SK-N-SH (cell line): ENCODE data around the gene TCF25. TPM values are rescaled to one million over a fixed set of nuclear protein-coding genes. Genes with fewer than 3 reads are reported as not detected.
A peak's percentile ranks its signal among the peaks of the same experiment; 100 is the strongest.

ENCODE experiments used
- CTCF ChIA-PET: fragments of 300-600, 350-600 bp; formaldehyde crosslinking; extraction: SDS; loops from one replicate; lab custom pipeline; 2021; lab: Yijun Ruan, JAX
- POLR2A ChIA-PET: fragments of 350-600 bp; sonication (Branson Sonifier 250); formaldehyde crosslinking; extraction: SDS; loops from one replicate; lab custom pipeline; 2020; ENCODE audit warnings: antibody characterized with exemption, inconsistent platforms; lab: Yijun Ruan, JAX
- DNase-seq: peaks from one replicate; pipeline ENCODE4 v3.0.0; 2012
- H2AFZ ChIP-seq: fragments of 200-600 bp; sonication (generic); 2 replicates; pipeline ENCODE4 v1.8.1; 2016; ENCODE audit warnings: antibody characterized with exemption, mild to moderate bottlenecking, low read depth
- H3F3A ChIP-seq: fragments of 200-600 bp; sonication (generic); replicated peaks from 2 replicates; pipeline ENCODE3; 2016; ENCODE audit warnings: antibody characterized with exemption, mild to moderate bottlenecking; ENCODE audit not compliant: insufficient read depth
- H3K27ac ChIP-seq, 2 experiments: fragments of 200-500 bp in 1 of 2; fragments of 200-600 bp in 1 of 2; sonication (Bioruptor generic) in 1 of 2; sonication (generic), shearing (Covaris generic) in 1 of 2; 2 replicates each; pipeline versions ENCODE4 v1.5.1 to v1.6.1; 2014 to 2016; ENCODE audit warnings: low read depth in 2 of 2, inconsistent platforms in 1 of 2, low read length in 1 of 2, mild to moderate bottlenecking in 1 of 2, mixed read lengths in 1 of 2
- H3K27me3 ChIP-seq: fragments of 200-600 bp; sonication (generic), shearing (Covaris generic); 2 replicates; pipeline ENCODE4 v1.6.1; 2016; ENCODE audit warnings: mixed run types; ENCODE audit not compliant: insufficient read depth
- H3K36me3 ChIP-seq, 2 experiments: fragments of 200-500 bp in 1 of 2; fragments of 200-600 bp in 1 of 2; sonication (Bioruptor generic) in 1 of 2; sonication (generic) in 1 of 2; replicated peaks in 1 of 2; 2 replicates each; pipeline versions ENCODE3 to v1.5.1; 2014 to 2016; ENCODE audit warnings: low read length in 1 of 2, mild to moderate bottlenecking in 1 of 2; ENCODE audit not compliant: insufficient read depth in 2 of 2, control insufficient read depth in 1 of 2
- H3K4me1 ChIP-seq, 2 experiments: fragments of 200-500 bp in 1 of 2; fragments of 200-600 bp in 1 of 2; sonication (Bioruptor generic) in 1 of 2; sonication (generic), shearing (Covaris generic) in 1 of 2; 2 replicates each; pipeline versions ENCODE4 v1.5.1 to v1.6.1; 2014 to 2016; ENCODE audit warnings: low read depth in 1 of 2, low read length in 1 of 2, mixed run types in 1 of 2; ENCODE audit not compliant: insufficient read depth in 2 of 2, control insufficient read depth in 1 of 2
- H3K4me2 ChIP-seq: fragments of 200-600 bp; sonication (generic), shearing (Covaris generic); 2 replicates; pipeline ENCODE4 v1.6.1; 2017; ENCODE audit warnings: mixed run types
- H3K4me3 ChIP-seq, 2 experiments: fragments of 200-500 bp in 1 of 2; fragments of 200-600 bp in 1 of 2; sonication (Bioruptor generic) in 1 of 2; sonication (generic), shearing (Covaris generic) in 1 of 2; 2 replicates each; pipeline versions ENCODE4 v1.5.1 to v1.8.1; 2014 to 2016; ENCODE audit warnings: low read depth in 2 of 2, inconsistent platforms in 1 of 2, low read length in 1 of 2, mild to moderate bottlenecking in 1 of 2, mixed read lengths in 1 of 2, moderate library complexity in 1 of 2
- H3K79me2 ChIP-seq: fragments of 200-600 bp; sonication (generic); 2 replicates; pipeline ENCODE4 v1.8.1; 2017; ENCODE audit warnings: mild to moderate bottlenecking; ENCODE audit not compliant: insufficient read depth
- H3K9ac ChIP-seq: fragments of 200-600 bp; sonication (generic); 2 replicates; pipeline ENCODE4 v1.6.1; 2017; ENCODE audit warnings: mixed run types
- H3K9me2 ChIP-seq: fragments of 200-600 bp; sonication (generic); 2 replicates; pipeline ENCODE4 v1.6.1; 2017; ENCODE audit warnings: mixed run types
- H3K9me3 ChIP-seq: fragments of 200-600 bp; sonication (generic); 2 replicates; pipeline ENCODE4 v1.6.1; 2017; ENCODE audit warnings: mixed run types, mild to moderate bottlenecking, moderate library complexity
- H4K20me1 ChIP-seq: fragments of 200-600 bp; sonication (generic); 2 replicates; pipeline ENCODE4 v1.6.1; 2017; ENCODE audit warnings: mild to moderate bottlenecking, mixed run types; ENCODE audit not compliant: insufficient read depth
- FOXJ3 ChIP-seq: sonication (generic); formaldehyde crosslinking; IDR thresholded peaks from 2 replicates; pipeline ENCODE4 v1.5.1; 2020; ENCODE audit warnings: mild to moderate bottlenecking, missing genetic modification reagents
- FOXM1 ChIP-seq: IDR thresholded peaks from 2 replicates; pipeline ENCODE4 v1.4.0; 2012; ENCODE audit warnings: low read depth, mild to moderate bottlenecking
- MEF2A ChIP-seq: IDR thresholded peaks from 2 replicates; pipeline ENCODE4 v1.4.0; 2012; ENCODE audit warnings: low read depth, borderline replicate concordance
- MXI1 ChIP-seq: IDR thresholded peaks from 2 replicates; pipeline ENCODE4 v1.6.1; 2012; ENCODE audit warnings: mild to moderate bottlenecking, low read depth, low read length, improper control_type of control experiment
- NFIC ChIP-seq: IDR thresholded peaks from 2 replicates; pipeline ENCODE4 v1.4.0; 2012; ENCODE audit warnings: borderline replicate concordance
- NRF1 ChIP-seq: IDR thresholded peaks from 2 replicates; pipeline ENCODE4 v1.6.1; 2012; ENCODE audit warnings: low read depth, mild to moderate bottlenecking, low read length
- POLR2AphosphoS5 ChIP-seq: IDR thresholded peaks from 2 replicates; pipeline ENCODE4 v1.6.1; 2012; ENCODE audit warnings: low read depth, low read length
- SMC3 ChIP-seq: IDR thresholded peaks from 2 replicates; pipeline ENCODE4 v1.6.1; 2012; ENCODE audit warnings: low read depth, low read length, improper control_type of control experiment
- TAF1 ChIP-seq: IDR thresholded peaks from 2 replicates; pipeline ENCODE4 v1.6.1; 2012; ENCODE audit warnings: low read depth, mild to moderate bottlenecking, low read length, moderate library complexity, borderline replicate concordance
- TCF12 ChIP-seq: IDR thresholded peaks from 2 replicates; pipeline ENCODE4 v1.4.0; 2012
- TEAD4 ChIP-seq: IDR thresholded peaks from 2 replicates; pipeline ENCODE4 v1.4.0; 2012; ENCODE audit warnings: mild to moderate bottlenecking, borderline replicate concordance; ENCODE audit not compliant: insufficient read depth
- ZBTB33 ChIP-seq: IDR thresholded peaks from 2 replicates; pipeline ENCODE4 v1.4.0; 2012; ENCODE audit warnings: low read depth, borderline replicate concordance
- whole genome bisulfite sequencing: methylation state at CpG from one replicate; pipeline ENCODE4 v1.1.6; 2017; ENCODE audit warnings: low lambda C conversion rate; 5-methylcytosine and 5-hydroxymethylcytosine counted together
- polyA plus RNA-seq, 3 experiments: library from polyadenylated mRNA; depleted of rRNA; stranded (reverse); fragments of >200 nt; gene quantifications; 2 replicates each; pipeline ENCODE4 v1.2.3, GENCODE V29; 2012
- TF ChIP-seq, protein P1 (sequence below): fragments of 150-350 bp; IDR thresholded peaks from 2 replicates; pipeline ENCODE4 v1.6.1; 2017; ENCODE audit warnings: antibody characterized with exemption, low read length, low read depth, borderline replicate concordance
- TF ChIP-seq, protein P2 (sequence below): IDR thresholded peaks from 2 replicates; pipeline ENCODE4 v1.6.1; 2012; ENCODE audit warnings: mild to moderate bottlenecking, low read depth, low read length, moderate library complexity
- TF ChIP-seq, protein P3 (sequence below): fragments of 150-350 bp; IDR thresholded peaks from 2 replicates; pipeline ENCODE4 v1.6.1; 2016; ENCODE audit warnings: mild to moderate bottlenecking, low read depth, low read length

Gene TCF25
- polyA plus RNA-seq, 1 of the 3 experiments (the other 2 are of a cell fraction), result 208 TPM

DNA sequence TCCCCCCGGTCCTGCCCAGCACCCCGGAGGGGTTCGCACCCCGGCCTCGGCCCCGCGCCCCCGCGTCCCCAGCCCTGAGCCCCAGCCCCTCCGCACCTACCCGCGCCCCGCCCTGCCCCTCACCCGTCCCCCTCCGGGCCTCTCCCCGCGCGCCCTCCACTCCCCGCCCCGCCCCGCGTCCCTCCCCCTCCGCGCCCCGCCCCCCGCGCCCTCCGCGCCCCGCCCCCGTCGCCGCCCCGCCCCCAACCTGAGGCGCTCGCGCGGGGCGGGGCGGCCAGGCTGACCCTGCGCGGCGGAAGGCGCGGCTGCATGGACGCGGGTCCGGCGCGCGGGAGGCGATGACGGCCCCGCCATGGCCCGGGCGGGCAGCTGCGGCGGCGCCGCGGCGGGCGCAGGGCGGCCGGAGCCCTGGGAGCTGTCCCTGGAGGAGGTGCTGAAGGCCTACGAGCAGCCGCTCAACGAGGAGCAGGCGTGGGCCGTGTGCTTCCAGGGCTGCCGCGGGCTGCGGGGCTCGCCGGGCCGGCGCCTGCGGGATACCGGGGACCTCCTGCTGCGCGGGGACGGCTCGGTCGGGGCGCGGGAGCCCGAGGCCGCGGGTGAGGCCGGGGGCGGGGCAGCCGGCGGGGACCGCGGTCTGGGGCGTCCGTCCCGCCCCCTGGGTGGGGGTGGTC lies 45.1 kb upstream of the TCF25 start, which contains the start of gene SPIRE2:
TSS of gene SPIRE2 (plus strand) at position 277 of the 671 bp plus-strand sequence. CDS start at position 353, 76 bp downstream.
- H3K9me2 ChIP-seq, result no peaks in the 10 kb centered on the region
- peak within 1 kb of the TSS; percentile 74 to 81 for H3K4me3 ChIP-seq
- DNase-seq, result peak; percentile 95
- no peaks in the 10 kb centered on the region for H3K27me3 ChIP-seq
- no peaks in the 10 kb centered on the region for H3K9me3 ChIP-seq
- CTCF ChIA-PET, result interaction anchor here (0.8 to 2.6 kb wide), 5 partner anchors 14 to 128 kb away, joined by 3 to 12 read pairs (median 6); no protein-coding TSS in a partner anchor
- H3K9ac ChIP-seq, result peak within 1 kb of the TSS; percentile 73
- peaks cover 9% of the 10 kb centered on the region for H3F3A ChIP-seq
- peak within 1 kb of the TSS; percentile 96 for H3K4me2 ChIP-seq
- H2AFZ ChIP-seq, result peak within 1 kb of the TSS; percentile 71
- H3K27ac ChIP-seq, result peak within 1 kb of the TSS; percentile 54 to 80
- POLR2A ChIA-PET, result interaction anchor here (0.6 to 1.7 kb wide), 5 partner anchors 13 to 126 kb away, joined by 3 to 9 read pairs (median 3); partner anchors contain the start of gene TCF25
- H4K20me1 ChIP-seq, result 0 out of 2 replicates have a peak, but pooled peaks cover 14% of the 10 kb centered on the region
- WGBS, result no CpG with 5 or more reads among the region's 98 CpGs
- peaks cover 0 to 14% of the 10 kb centered on the region in 2 experiments; a peak in 1 of 4 replicates for H3K4me1 ChIP-seq
- H3K79me2 ChIP-seq, result no peaks in the 10 kb centered on the region
- TF ChIP-seq, protein P1, sequence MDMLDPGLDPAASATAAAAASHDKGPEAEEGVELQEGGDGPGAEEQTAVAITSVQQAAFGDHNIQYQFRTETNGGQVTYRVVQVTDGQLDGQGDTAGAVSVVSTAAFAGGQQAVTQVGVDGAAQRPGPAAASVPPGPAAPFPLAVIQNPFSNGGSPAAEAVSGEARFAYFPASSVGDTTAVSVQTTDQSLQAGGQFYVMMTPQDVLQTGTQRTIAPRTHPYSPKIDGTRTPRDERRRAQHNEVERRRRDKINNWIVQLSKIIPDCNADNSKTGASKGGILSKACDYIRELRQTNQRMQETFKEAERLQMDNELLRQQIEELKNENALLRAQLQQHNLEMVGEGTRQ, result no peak
- no peak for TF ChIP-seq NFIC
- TF ChIP-seq SMC3, result no peak
- TF ChIP-seq, protein P2, sequence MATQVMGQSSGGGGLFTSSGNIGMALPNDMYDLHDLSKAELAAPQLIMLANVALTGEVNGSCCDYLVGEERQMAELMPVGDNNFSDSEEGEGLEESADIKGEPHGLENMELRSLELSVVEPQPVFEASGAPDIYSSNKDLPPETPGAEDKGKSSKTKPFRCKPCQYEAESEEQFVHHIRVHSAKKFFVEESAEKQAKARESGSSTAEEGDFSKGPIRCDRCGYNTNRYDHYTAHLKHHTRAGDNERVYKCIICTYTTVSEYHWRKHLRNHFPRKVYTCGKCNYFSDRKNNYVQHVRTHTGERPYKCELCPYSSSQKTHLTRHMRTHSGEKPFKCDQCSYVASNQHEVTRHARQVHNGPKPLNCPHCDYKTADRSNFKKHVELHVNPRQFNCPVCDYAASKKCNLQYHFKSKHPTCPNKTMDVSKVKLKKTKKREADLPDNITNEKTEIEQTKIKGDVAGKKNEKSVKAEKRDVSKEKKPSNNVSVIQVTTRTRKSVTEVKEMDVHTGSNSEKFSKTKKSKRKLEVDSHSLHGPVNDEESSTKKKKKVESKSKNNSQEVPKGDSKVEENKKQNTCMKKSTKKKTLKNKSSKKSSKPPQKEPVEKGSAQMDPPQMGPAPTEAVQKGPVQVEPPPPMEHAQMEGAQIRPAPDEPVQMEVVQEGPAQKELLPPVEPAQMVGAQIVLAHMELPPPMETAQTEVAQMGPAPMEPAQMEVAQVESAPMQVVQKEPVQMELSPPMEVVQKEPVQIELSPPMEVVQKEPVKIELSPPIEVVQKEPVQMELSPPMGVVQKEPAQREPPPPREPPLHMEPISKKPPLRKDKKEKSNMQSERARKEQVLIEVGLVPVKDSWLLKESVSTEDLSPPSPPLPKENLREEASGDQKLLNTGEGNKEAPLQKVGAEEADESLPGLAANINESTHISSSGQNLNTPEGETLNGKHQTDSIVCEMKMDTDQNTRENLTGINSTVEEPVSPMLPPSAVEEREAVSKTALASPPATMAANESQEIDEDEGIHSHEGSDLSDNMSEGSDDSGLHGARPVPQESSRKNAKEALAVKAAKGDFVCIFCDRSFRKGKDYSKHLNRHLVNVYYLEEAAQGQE, result peak; percentile 98
- TF ChIP-seq FOXM1, result no peak
- peak; percentile 35; the same call in 1 of the 2 replicates for TF ChIP-seq NRF1
- TF ChIP-seq MXI1, result peak; percentile 34
- peaks cover 0 to 8% of the 10 kb centered on the region in 2 experiments for H3K36me3 ChIP-seq

DNA sequence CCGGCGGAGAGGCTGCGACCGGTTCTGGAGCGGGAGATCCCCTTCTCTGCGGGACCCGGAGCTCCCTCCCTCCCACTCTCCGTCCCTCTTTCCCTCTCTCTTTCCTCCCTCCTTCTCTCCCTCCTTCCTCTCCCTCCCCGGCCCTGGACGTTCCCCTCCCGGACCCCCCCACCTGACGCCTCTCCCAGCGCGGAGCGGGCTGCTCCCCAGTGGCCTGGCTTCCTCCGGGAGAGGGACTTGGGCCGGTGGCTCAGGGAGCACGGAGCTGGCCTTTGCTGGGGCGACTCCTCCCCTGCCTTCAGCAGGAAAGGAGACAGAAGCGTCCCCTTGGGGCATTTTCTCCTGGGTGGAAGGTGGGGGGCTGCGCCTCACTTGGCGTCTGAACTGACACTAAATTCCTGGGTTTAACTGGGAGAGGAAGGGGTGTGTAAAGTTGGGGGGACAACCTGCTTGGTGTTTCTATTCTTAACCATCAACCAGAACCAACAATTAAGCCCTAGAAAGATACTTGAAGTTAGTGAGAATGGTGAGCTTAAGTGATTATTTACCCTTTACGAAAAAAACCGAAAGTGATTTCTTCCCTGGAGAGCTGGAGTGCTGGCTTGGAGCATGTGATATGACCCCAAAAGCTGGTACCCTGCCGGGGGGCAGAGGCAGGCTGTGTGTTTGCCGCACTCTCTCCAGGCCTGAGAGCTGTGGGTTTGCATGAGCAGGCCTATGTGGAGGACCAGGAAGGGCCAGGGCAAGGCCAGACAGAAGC lies 44.3 kb upstream of the TCF25 start:
- POLR2A ChIA-PET, result interaction anchor here (0.5 to 1.7 kb wide), 5 partner anchors 13 to 113 kb away, joined by 3 to 9 read pairs (median 4); partner anchors contain the start of gene TCF25
- Histone ChIP-seq H3K9ac (peak overlapping the region; percentile 26; the same call in 1 of the 2 replicates), H3K4me3 (peak overlapping the region; percentile 62 to 74), H2AFZ (no peak overlapping the region), H3K9me2 (no peaks in the 10 kb centered on the region), H3K4me1 (peaks cover 0 to 14% of the 10 kb centered on the region in 2 experiments; a peak in 1 of 4 replicates), H3K79me2 (no peaks in the 10 kb centered on the region), H3K4me2 (peak overlapping the region; percentile 93), H3K36me3 (peaks cover 0 to 8% of the 10 kb centered on the region in 2 experiments), H3K9me3 (no peaks in the 10 kb centered on the region), H3K27ac (peak overlapping the region in 1 of 2 experiments; percentile 71; a peak in 3 of 4 replicates), H4K20me1 (0 out of 2 replicates have a peak, but pooled peaks cover 14% of the 10 kb centered on the region), H3K27me3 (no peaks in the 10 kb centered on the region), H3F3A (peaks cover 9% of the 10 kb centered on the region)
- DNase-seq, result no peak
- WGBS, result 20% methylated on average over 26 of the region's 26 CpGs
- CTCF ChIA-PET, result interaction anchor here (0.8 to 1.6 kb wide), 6 partner anchors 13 to 129 kb away, joined by 3 to 12 read pairs (median 4); no protein-coding TSS in a partner anchor
- TF ChIP-seq NRF1 (no peak), POLR2AphosphoS5 (no peak), MEF2A (no peak), FOXJ3 (CRISPR knock-in tag) (no peak), TCF12 (no peak), TAF1 (no peak), ZBTB33 (no peak), TEAD4 (no peak)
- TF ChIP-seq, protein P3, sequence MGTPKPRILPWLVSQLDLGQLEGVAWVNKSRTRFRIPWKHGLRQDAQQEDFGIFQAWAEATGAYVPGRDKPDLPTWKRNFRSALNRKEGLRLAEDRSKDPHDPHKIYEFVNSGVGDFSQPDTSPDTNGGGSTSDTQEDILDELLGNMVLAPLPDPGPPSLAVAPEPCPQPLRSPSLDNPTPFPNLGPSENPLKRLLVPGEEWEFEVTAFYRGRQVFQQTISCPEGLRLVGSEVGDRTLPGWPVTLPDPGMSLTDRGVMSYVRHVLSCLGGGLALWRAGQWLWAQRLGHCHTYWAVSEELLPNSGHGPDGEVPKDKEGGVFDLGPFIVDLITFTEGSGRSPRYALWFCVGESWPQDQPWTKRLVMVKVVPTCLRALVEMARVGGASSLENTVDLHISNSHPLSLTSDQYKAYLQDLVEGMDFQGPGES, result no peak
